ELF-1 (cell line): ENCODE data around the gene KRT10.

ENCODE experiments used
- DNase-seq: peaks from one replicate; pipeline ENCODE4 v3.0.0-alpha.2; 2016; ENCODE audit warnings: low read depth, low spot score

KRT10 gene

DNA sequence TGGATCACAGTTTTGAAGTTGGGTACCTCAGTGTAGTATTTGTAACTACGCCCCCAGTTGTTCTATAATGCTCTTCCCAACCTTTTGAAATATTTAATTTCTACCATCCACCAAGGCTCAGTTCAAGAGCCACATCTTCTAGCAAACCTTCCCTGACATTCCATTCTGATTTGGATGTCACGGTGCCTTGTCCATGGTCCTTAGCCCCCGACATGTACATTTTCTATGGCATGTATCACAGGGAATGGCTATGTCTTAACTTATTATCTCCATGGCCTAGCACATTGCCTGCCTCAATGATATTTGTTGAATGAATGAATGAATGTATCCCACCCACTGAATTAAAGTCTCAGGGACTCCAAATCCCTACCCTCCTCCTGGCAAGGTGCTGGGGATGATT is 16.3 kb downstream of the KRT10 start:
- no peak for DNase-seq

DNA sequence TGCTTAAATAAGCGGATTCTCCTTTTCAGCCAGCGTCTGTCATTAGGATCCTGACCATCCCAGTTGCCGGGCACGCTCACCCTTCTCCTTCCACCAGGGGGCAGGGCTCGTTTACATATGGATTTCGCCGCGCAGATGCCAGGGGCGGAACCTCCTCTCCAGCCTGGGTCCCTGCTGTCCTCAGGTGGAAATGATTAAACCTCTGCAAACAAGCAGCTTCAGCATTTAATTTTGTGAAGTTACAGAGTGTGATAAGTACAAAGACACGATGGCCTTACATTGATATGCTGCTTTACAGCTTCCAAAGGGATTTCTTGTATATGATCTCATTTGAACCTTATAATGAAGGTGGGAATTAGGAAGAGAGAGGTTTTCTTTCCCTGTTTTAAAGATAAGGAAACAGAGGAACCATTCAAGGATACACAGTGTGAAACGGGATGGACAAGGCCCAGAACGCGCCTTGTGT is 18.8 kb downstream of the KRT10 start:
- DNase-seq = peak; percentile 80

DNA sequence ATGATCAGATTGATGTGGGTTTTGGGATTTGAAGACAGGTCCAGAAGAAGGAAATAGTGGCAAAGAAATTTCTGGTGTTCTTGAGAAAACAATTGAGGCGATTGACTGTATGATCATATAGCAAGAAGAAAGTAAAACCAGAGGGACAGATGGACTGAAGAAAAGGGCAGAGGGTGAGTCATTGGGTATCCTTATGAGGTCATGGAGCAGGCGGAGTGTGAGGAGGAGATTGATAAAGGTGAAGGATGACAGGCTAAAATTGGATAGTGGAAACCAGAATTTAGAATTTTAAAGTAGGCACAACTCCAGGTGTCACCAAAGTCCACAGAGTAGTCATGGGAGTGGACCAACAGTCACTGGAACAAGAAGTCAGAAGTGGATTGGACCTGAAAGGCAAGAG is 21.3 kb downstream of the KRT10 start:
- no peak for DNase-seq

DNA sequence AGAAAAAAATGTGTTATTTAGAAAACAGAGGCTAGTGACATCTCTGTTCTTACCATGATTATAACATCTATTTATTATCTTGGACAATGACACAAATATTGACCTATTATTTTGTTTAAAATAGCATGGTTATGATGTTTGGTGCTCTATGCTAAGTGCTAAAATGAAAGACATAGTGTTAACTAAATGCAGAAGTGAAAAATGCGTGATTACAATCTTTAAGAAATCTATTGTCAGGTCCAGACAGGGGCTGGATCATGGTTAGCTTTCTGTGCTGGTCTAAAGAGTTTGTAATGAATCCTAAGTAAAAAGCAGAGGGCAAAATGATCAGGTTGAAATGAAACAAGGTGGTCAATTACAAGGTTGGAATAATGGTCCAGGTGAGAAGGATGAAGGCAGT is 22.0 kb downstream of the KRT10 start:
- DNase-seq = no peak

DNA sequence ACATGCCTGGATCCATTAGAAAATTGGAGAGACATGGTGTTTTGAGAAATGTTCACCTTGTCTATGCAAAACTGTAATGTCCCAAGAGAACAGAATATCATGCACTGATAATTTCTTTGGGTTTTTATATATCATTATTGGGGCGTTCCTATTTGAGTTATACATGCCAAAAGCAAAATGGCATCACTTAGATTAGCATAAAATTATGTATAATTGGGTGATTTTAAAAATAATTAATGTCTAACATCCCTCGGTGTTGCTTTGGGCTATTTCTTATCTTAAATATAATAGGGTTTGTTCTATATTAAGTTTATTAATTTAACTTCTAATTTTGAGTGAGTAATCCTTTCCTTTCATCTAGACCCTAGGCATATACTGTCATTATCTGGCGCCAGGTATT is 22.6 kb downstream of the KRT10 start, which contains the start of gene KRT28:
Gene KRT28 (minus strand): TSS at position 101 of the 400 bp plus-strand sequence. CDS start 66 bp downstream, at position 35.
- no peak for DNase-seq

DNA sequence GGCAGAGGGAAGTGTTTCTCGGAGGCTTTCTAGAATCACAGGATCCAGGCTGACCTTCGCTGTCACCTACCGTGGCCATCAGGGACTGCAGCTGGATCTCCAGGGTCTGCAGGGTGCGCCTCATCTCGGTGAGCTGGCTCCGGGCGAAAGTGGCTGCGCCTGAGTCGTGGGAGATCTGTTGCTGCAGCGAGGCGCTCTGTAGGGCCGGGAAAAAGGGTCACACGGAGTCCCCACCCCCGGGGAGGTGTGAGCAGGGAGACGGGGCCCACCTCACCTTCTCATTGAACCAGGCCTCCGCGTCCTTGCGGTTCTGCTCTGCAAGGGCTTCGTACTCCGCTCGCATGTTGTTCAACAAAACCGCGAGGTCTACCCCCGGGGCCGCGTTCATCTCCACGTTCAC is 25.6 kb downstream of the KRT10 start:
- no peak for DNase-seq

DNA sequence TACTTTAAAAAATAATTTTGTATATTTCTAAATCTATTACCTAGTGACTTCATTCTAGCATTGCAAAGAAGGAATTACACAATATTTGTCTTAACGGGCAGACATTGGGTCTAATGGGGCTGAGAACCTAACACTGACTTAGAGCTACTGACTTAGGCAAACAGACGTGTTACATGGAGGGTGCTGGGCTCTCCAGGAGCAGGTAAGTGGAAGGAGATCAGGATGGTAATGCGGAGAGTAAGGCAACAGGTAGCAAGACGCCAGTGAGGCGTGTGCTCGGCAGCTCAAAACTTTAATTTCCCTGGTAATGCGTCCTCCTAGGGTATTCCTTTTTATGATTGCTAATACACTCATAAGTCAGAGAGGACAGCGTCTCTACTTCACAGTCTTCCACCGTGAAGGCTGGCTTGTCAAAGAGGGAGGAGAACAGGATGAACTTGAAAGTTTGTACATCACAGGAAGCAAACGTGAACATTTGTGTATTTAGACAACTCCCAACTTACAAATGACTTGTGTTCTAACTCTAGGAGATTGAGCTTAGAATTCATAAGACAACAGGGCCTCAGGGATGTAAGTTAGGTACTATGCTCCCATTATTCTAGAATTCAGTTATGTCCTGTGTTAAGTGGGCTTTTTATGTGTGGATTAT is 27.3 kb downstream of the KRT10 start:
- DNase-seq = no peak

DNA sequence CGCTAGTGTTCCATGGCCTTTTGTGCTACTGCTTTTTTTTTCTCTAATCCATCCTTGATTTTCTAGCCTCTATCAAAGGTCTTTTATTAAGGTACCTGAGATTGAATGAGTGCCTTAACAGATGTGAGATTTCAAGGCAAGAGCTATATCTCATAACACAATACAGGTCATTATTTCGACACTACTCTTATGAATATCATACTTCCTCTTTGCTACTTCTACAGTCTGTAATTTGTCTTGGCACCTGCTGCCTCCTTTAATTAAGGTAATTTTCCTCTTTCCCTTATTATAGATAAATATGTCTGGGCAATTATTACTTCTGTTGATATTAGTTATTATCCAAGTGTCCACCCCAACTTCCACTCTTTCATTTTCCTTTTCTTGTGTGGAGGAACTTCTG is 27.9 kb downstream of the KRT10 start:
- no peak for DNase-seq

DNA sequence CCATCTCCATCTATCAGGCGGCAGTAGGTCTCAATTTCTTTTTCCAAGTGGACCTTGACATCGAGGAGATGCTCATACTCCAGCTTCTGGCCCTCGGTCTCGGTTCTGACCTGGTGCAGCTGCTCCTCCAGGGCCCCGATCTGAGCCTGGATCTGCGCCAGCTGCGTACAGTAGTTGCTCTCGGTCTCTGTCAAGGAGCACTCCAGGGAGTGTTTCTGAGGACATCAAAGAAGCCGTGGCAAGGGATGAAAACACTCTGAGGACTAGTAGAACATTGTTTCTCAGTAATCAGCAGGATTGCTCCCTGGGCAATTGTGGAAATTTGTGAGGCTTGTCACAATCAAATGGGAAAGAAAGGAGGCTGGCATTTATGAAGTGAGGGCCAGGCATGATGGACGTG is 28.6 kb downstream of the KRT10 start:
- no peak for DNase-seq

DNA sequence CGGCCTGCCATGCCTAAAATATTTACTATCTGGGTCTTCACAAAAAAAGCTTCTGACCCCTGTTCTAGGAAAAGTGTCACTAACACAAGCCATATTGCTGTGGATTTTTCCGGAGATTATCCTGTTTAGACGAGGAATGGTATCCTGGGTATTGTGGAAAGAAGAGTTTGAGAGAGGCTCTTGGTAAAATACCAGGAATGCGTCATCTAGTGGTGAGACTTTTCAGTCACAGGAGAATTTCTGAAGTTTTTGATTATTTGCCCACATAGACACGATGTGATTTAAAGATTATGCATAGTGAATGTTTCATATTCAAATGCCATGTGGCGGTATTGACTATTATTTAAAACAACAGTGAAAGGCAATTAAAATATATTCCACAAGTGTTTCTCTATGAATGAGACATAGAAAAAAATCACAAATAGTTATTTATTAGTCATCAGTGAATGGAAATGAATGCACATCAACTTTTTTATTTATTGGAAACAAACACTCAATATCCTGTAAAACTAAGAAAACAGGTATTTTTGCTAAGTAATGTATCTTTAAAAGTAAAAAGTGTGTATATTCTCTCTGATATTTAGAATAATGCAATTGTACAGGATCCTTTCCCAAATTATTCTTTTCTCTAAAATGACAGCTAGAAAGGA is 30.5 kb downstream of the KRT10 start:
- no peak for DNase-seq

DNA sequence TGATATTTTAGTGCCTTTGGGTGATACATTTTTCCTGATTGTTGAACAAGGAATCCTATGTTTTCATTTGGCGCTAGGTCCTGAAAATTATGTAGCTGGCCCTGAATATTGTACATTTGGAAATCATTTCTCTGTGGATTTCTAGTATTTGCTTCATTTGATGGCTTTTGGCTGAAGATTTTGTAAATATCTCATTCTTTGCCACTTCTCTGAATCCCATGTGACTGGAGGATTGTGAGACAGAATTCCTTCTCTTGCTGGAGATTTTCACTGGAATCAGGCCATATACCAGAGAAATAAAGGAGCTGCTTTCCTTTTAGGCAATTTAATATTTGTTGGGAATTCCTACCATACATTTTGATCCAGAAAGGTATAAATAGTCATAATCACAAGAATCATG is 31.3 kb downstream of the KRT10 start:
- DNase-seq = no peak

DNA sequence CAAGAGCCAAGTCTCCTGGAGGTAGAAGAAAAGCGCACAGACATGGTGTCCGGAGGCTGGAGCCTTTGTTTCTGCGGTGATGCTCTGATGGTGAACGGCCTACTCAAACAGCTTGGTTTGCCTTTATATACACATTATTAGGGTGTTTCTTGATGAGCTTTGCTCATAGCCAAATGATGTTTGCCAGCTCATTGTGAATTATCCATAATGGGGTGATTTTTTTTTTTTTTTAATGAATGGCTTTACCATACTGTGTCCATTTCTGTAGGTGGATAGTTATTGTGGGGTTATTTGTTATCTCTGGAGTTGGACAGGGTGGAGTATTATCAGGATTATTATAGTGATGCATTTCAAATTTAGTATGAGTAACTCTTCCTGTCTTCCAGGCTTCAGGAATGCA is 40.0 kb downstream of the KRT10 start, which contains the start of gene KRT27:
Gene KRT27 (minus strand): TSS at position 101 of the 400 bp plus-strand sequence. CDS start 57 bp downstream, at position 44.
- DNase-seq = no peak

DNA sequence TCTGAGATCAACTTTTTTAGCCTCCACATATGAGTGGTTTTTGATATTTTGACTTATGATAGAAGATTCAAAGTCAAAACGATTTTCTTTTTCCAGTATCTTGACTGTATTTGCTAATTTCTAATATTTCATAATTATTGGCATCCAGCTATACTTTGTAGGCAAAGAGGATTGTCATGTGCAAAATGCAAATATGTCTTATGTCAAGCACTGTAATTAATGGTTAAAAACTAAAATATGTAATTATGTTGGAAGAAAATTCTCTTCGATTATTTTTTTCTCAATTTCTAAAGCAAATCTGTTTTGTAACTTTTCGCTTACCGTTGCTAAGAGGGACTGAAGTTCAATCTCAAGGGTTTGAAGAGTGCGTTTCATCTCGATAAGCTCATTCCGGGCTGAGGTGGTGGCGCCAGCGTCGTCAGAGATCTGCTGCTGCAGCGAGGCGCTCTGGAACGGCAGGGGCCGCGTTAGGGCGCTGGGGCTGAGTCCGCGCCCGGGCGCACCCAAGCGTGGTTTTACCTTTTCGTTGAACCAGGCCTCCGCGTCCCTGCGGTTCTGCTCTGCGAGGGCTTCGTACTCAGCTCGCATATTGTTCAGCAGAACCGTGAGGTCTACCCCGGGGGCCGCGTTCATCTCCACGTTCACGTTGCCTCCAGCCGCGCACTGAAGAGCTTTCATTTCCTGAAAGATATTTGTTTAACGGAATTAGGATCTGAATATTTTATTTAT is 43.1 kb downstream of the KRT10 start:
- peak; percentile 30 for DNase-seq

DNA sequence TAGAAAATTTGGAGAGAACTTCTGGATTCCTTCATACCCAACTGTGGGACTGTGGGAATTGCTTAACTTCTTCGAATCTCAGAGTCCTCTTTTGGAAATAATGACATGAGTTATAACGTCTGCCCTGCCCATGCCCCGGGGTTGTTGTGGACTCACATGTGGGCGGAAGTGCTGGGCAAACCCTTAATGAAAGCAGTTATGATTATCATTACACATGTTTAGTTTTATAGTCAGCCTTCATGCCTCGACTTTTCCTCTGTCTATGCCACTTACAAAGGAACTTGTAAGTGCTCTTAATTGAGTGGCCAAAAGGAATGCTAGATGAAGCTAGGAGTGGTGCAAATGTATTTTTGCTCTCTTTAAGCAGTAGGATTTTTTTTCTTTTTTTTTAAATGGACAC is 44.0 kb downstream of the KRT10 start:
- no peak for DNase-seq

DNA sequence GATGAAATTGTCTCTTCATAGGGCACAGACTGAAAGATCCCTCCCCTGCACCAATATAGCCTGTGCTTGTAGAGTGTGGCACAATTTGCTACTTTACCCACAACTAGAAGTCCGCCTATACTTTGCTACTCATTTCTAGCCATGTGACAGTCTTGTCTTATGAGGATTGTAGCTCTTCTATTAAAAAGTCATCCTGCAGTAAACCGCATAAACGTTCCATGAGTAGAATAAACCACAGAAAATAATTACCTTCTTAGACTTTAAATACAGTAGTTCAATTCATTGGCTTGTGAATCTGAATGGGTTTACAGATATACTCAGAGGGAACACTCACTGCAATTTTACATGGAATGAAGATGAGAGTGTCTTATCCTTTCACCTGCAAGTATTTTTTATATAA is 44.4 kb downstream of the KRT10 start:
- no peak for DNase-seq

DNA sequence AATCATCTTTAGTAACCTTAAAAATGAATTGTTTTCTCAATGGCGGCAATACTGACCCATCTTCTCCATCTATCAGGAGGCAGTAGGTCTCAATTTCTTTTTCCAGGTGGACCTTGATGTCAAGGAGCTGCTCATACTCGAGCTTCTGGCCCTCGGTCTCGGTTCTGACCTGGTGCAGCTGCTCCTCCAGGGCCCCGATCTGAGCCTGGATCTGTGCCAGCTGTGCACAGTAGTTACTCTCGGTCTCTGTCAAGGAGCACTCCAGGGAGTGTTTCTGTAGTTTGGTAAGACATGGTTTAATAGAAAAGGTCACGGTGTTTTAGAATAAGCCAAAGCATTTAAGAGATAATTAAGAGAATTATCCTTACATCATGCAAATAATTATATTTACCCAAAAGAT is 45.0 kb downstream of the KRT10 start:
- DNase-seq = no peak

DNA sequence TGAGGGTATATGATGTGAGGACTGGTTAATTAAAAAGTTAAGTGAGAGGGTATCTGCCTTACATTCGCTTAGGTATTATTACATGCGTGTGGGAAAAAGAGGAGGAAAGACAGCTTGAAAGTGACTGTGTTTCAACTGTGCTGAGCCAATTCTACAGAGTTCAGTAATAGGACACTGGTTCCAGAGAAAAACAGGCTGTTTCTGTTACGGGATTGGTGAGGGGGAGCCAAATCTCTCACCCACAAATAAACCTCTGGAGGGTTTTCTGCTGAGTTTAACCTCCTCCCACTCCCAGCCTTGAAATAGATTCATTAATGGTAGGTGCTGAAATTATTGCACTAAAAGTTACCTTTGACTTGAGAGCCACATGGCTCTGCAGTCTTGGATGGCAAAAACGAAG is 46.5 kb downstream of the KRT10 start:
- no peak for DNase-seq

DNA sequence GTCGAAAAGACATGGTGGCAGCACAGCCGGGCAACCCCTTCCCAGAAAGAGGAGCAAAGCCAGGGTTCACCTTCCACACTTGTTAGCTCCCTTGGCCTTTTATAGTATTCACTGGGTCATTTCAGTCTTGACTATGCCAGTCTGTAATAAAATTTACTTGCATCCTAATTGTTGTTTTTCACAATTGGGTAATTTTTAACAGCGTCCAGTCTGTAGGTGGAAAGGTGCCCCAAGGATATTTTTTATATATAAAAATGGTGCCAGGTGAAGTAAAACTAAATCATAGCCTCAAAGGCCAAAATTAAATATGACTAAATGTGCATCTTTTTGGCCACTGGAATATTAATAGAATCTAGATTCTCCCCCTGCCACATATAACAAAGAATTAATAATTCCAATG is 50.3 kb downstream of the KRT10 start, which contains the start of gene KRT26:
Gene KRT26 (minus strand): TSS at position 101 of the 400 bp plus-strand sequence. CDS start 88 bp downstream, at position 13.
- no peak for DNase-seq
